COLO829 (cell line): ENCODE data around the gene MSRB1.

ENCODE experiments used
- DNase-seq: peaks from one replicate; pipeline ENCODE4 v3.0.0; 2012; ENCODE audit warnings: low spot score

The MSRB1 gene, protein sequence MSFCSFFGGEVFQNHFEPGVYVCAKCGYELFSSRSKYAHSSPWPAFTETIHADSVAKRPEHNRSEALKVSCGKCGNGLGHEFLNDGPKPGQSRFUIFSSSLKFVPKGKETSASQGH

DNA sequence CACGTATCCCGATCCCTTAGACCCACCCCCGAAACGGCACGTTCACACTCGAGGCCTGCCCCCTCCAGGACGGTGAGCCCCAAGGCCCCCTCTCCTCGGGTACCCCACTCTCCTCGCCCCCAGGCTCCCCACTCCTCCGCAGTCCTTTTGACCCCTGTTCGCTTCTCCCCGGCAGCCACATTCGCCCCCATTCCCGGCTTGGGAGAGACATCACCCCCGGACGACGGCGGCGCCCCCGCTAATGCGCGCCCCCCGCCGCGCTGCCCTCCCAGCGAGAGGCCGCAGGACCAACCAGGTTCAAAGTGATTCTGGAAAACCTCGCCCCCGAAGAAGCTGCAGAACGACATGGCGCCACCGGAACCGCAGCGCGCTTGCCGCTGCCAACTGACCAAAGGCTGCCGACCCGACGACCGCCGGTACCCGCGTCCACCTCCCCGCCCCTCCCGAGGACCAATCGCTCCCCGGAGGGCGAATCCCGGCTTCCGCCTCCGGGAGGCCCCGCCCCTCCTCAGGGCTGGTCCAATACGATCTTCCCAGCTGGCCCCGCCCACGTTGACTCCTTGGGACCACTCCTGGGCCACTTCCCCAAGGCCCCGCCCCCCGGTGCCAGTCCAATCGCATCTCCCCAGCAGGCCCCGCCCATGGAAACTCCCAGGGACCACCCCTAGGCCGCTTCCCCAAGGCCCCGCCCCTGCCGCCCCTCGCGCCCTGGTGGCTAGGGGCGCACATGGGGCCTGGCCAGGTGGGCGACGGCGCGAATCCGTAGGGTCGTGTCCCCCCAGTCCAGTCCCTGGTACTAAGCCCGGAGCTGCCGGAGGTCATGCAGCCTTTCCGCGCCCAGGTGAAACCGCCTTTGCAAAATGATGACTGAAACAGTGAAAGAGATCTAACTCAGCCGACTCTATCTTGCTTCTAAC lies at the start of gene MSRB1:
Gene MSRB1, minus strand, starts transcription at position 390 of the 917 bp plus-strand sequence. Its CDS starts 43 bp downstream, at position 347.
- DNase-seq = peak; percentile 99

DNA sequence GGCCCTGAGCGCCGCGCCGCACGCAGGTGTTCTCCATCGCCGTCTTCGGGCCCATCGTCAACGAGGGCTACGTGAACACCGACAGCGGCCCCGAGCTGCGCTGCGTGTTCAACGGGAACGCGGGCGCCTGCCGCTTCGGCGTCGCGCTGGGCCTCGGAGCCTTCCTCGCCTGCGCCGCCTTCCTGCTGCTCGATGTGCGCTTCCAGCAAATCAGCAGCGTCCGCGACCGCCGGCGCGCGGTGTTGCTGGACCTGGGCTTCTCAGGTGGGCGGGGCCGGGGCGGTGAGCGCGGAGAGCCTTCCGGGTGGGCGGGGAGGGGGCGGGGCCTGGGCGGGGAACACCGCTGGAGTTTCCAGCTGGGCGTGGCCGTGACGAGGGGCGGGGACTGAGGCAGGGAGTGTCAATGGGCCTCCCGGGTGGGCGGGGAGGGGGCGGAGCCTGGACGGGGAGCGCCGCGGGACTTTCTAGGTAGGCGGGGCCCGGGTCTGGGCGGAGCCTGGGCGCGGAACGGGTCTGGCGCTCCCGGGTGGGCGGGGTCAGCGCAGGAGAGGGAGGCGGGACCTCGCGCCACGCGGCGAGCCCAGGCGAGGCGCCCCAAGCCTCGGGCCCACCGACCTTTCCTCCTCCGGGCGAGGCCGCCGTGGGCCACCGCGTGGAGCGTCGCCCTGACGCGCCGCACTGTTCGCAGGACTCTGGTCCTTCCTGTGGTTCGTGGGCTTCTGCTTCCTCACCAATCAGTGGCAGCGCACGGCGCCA lies 49.1 kb upstream of the MSRB1 start:
- peak; percentile 94 for DNase-seq

DNA sequence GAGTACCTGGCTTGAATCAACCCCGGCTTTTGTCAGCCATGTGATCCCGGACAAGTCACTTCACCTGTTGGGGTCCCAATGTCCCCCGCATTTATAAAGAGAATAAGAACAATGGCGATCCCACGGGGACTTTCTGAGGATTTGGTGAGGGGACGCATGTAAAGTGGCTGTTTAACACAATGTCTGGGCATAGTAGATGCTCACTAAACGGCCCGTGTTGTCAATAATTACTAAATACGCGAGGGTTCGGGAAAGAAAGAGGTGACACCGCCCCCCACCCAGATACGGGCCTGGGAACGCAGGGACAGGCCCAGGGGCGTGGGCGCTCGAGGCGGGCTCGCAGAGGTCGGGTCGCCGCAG lies 48.6 kb upstream of the MSRB1 start:
- DNase-seq = no peak

DNA sequence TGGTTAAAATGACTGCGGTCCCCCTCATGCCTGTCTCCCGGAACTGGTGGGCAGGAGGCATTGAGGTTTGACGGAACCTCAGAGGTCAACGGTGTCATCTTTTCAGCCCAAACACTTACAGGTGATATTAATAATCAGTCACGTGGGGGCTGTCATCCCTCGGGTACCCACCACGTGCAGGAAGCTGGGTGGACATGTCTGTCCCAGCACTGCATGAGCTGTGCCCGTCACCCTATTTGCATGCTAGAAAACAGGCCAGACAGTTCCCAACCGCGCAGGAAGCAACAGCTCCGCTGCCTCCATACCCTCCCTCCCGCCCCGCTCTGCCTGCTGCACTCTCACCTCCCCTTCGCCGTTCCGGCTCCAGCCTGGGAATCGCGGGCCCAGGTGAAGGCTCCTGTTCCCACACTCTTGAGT lies 48.1 kb upstream of the MSRB1 start:
- DNase-seq = no peak

DNA sequence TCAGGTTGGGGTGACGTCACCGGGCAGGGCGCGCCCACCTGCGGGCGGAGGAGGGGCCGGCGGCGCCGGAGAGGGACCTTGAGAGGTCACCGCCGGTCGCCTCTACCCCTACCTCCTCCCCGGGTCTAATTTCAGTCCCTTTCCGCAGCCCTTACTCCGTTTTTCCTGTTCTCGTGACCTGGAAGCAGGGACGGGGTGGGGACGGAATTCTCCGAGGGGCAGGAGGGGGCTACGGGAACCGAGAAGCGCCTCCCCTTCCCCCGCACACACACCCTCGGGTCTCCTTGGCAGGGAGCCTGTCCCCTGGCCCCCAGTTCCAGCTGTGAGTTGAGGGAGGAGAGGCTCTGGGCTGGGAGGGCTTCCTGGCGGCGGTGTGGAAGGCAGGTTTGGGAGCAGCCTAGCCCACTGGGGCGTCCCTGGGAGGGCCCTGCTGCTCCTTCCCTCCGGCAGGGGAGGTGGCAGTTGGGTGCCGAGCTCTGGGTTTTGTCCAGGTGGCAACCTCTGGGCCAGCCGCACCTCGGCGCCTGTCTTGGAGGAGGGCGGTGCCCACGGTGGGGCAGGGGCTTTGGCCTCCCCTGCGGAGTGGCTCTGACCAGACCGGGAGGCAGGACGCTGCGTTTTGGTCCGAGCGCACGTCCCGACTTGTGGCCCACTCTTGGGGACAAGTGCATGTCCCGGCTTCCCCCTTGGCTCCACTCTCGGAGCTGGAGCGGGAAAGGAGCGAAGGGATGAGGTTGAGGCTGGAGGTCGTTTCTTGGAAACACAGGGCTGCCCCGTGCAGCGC lies 47.5 kb upstream of the MSRB1 start:
- no peak for DNase-seq

DNA sequence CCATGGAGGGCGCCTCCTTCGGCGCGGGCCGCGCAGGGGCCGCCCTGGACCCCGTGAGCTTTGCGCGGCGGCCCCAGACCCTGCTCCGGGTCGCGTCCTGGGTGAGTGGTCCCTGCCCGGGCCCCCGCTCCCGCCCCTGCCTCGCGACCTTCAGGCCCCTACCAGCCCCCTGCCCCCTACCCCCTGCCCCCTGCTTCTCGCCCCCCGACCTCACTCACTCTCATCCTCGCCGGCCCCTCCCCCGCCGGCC lies 47.0 kb upstream of the MSRB1 start:
- DNase-seq = no peak

DNA sequence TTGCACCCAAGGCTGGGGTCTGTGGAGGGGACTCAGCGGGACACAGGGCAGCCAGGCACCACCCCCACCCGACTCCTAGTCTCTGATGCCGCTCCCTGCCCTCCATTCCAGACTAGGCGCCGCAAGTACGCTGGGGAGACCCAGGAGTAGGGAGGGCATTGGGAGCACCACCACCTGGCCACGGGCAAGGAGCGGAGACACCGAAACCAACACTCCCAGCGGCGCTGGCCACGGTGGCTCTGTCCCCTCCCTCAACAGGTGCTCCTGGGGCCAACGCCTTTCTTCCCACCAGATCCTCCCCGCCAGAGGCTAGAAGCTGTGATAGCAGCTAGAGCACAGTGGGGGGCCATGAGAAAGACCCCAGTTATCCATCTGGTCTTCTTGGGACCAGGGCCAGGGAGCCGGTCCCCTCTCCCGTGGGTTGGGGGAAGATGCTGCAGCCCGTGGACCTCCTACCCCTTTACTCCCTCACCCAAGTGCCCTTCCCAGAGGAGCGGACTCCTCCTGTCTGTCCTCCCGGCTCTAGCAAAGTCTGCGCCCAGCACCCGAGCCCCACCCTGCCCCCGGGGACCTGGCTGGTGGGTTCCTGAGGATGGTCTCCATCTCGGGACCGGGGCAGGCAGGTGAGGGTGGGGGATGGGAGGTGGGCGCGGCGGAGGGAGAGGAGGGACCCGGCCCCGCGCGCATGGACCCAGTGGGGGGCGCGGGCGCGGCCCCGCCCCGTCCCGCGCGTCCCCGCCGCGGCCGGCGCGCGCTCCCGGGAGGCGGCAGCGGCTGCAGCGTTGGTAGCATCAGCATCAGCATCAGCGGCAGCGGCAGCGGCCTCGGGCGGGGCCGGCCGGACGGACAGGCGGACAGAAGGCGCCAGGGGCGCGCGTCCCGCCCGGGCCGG lies 46.5 kb upstream of the MSRB1 start, which contains the start of gene SYNGR3:
Gene SYNGR3, plus strand, starts transcription at position 762 of the 892 bp plus-strand sequence. CDS start 133 bp downstream, outside the sequence.
- DNase-seq = no peak

DNA sequence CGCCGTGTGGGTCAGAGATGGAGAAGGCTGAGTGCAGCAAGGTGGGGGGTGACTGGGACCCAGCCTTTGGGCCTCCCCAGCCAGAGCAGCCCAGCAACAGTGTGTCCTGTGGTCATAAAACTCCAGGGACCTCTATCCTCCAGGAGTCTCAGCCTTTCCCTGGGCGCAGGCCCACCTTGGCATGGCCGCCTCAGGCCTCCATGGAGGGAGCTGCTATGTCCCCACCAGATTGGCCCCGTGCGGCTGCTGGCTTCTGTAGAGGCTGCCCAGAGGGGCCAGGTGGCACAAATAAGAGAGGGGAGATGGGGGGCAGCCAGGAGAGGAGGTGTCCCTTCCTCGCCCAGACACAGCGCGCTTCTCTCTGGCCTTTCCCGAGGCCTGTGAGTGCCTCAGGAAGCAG lies 44.2 kb upstream of the MSRB1 start:
- DNase-seq = no peak

DNA sequence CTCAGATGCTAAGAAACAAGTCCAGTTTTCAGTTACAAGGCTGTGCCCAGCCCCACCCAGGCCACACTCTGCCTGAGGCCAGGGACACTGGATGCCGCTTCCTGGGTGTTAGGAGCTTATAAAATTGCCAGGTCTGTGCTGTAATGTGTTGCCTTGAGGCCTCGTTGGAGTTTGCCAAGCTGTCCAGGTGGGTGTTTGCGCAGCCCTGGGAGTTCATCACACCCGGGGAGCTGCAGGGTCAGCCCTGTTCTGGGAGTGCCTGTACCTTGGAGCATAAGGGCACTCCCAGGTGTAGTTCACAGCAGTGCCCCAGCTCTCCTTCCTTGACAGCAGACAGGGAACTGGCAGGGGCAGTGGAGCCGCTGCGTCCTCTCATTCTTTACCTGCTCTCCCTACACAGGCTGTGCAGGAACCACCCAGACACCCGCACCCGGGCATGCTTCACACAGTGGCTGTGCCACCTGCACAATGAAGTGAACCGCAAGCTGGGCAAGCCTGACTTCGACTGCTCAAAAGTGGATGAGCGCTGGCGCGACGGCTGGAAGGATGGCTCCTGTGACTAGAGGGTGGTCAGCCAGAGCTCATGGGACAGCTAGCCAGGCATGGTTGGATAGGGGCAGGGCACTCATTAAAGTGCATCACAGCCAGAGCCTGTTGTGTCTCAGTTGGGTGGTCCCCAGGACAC lies 42.6 kb upstream of the MSRB1 start:
- no peak for DNase-seq

DNA sequence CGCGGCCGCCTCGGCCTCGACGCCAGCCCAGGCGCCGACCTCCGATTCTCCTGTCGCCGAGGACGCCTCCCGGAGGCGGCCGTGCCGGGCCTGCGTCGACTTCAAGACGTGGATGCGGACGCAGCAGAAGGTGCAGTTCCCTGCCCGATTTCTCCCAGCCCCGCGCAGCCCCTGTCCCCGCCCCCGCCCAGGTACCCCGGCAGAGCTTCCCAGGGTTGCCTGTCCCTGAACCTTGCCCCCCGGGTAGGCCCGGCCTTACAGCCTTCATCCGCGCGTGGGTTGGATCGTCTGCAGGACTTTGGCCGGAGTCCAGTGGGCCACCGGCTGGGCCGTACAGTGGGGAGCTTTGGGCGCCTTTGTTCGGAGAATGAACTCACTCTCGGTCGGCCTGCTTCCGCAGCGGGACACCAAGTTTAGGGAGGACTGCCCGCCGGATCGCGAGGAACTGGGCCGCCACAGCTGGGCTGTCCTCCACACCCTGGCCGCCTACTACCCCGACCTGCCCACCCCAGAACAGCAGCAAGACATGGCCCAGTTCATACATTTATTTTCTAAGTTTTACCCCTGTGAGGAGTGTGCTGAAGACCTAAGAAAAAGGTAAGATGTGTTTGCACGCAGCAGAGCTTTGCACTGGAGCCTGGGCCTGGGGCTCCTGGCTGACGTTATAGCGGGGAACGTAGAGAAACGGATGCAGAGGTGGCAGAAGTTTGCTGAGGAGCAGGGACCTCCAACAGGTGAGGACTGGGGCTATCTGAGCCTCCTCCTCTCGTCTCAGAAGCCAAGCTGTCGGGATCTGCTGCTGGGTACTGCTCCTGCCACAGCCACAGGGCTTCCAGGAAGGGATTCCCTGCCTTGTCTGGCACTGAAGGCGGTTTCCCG lies 41.6 kb upstream of the MSRB1 start:
- no peak for DNase-seq

DNA sequence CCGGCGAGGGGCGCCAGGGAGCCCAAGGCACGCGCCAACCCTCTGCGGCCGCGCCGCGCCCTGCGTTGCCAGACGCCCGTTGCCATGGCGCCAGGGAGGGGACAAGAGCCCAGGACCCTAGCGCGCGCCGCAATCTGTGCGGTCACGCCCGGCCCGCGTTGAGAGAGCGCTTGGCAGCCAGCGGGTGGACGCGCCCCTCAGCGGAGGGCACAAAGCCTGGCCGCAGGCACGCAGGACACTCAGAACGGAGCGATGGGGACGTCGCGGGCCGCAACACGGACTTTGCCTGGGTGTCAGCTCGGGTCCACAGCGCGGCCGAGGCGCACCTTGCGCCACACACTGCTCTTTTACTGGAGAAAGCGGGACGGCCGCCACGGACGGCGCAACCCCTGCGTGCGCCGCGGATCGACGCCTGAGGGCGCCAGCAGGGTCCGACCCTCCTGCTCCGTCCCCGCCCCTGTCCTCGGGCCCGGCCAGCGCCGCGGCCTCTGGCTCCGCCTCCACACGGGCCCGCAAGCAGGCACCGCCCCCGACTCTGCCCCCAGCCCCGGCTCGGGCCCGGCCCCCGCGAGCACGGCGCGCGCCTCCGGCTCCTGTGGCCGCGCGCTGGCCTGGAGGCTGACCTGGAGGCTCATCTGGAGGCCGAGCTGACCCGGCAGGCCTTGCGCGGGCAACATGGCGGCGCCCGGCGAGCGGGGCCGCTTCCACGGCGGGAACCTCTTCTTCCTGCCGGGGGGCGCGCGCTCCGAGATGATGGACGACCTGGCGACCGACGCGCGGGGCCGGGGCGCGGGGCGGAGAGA lies 40.7 kb upstream of the MSRB1 start, which contains the start of gene GFER:
Gene GFER, plus strand, starts transcription at position 650 of the 803 bp plus-strand sequence. Its CDS starts 26 bp downstream, at position 676.
- DNase-seq = peak; percentile 96

DNA sequence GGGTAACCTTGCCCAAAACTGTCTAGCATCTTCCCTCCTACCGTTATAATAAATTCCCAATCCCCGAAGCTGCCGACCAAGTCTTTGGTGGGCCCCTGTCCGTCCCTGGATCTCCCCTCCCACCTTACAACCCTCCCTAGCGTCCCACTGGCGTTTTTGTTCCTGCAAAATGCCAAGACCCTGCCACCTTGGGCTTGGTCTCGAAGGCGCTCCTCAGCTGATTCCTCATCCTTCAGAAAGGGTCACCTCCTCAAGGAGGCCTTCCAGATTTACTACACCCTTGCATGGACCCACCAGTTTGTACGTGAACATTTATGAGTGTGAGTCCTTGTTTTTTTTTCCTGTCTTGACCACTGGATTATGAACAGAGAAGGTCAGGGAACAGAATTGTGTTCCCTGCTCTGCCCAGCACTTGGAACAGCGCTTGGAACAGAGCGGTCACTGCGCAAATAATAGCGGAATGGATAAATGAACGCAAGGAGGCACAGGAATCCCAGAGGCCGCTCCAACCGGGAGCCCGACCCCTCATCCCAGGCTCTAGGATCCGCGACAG lies 40.1 kb upstream of the MSRB1 start:
- DNase-seq = no peak

DNA sequence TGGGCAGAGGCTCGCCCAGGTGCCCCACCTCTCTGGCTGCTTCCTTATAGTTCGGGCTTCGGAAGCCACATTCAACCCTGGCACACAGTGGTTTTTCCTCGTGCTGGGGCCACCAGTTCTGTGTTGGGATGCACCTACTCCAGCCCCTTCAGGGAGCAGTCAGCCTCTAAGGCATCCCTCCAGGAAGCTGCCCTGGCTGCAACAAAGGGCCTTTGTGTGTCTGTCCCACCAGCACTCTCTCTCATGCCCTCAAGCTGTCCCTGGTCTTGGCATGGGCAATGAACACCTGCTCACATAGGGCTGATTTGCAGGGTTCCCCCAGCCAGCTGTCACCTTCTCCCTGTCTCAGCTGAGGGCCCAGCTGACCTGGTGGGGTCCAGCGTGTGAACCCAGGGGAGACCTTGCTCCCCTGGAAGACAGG lies 39.0 kb upstream of the MSRB1 start:
- DNase-seq = peak; percentile 69

DNA sequence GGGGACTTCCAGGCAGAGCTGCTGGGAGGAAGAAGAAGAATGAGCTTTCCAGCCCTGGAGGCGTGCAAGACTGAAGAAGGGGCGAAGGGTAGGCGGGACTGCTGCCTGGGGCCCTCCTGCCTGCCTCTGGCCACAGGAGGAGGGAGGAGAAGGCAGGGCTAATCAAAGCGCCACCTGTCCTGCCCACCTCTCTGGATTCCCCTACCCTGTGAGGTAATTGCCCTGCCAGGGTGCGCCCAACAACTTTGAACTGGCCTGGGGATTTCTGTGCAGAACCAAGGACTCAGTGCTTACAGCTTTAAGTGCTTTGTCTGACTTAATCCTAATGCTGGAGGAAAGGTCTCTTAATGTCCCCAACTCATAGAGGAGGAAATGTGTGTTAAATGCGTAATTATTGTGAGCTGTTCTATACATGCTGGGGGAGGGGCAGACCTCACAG lies 38.4 kb upstream of the MSRB1 start, which contains the start of gene NOXO1:
Gene NOXO1, minus strand, starts transcription at position 72 of the 439 bp plus-strand sequence. CDS start 290 bp downstream, outside the sequence.
- no peak for DNase-seq

DNA sequence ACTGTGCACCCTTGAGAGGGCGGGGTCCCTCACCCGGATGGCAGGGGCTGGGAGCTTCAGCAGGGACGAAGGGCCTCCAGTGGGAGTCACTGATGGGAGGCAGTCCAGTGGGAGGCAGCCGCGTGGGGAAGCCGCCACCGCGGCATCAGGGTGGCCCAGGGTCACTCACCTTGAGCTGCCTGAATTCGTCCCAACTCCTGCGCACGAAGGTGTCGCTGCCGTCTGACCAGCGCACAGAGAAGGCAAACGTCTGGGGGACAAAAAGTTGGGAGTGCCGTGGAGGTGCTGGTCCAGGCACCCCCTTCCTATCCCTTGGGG lies 37.7 kb upstream of the MSRB1 start:
- DNase-seq = no peak

DNA sequence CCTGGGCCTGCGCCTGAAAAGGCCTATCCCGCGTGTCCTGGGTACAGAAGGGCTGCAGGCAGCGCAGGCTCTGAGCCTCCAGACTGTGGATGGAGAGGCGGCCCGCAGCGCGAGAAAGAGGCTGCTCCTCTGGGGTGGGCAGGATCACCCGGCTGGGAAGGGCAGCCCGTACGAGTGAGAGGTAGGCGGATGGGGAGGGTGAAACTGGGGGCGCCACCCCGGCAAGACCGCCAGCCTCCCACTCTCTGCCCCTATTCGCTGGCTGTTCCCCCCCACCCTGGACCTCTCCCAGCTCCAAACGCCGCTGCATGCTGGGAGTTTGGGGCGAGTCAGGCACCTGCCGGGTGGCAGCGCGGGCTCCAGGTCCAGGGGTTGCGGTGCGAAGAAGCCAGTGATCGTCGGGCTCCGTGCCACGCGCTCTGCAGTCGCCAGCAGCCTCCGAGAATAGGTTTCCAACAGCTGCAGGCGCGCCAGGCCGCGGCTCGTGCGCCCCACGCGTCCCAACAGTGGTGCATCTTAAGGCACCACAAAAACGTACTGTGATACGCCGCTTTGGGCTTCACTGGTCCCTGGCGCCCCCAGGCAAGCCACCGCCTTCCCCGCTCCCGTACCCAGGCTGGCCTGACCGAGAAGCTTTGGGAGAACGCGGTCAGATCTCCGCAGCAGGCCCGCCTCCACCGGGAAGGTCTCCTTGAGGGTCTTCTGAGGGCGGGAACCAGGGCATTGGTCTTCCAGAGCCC lies 37.2 kb upstream of the MSRB1 start:
- DNase-seq = no peak

DNA sequence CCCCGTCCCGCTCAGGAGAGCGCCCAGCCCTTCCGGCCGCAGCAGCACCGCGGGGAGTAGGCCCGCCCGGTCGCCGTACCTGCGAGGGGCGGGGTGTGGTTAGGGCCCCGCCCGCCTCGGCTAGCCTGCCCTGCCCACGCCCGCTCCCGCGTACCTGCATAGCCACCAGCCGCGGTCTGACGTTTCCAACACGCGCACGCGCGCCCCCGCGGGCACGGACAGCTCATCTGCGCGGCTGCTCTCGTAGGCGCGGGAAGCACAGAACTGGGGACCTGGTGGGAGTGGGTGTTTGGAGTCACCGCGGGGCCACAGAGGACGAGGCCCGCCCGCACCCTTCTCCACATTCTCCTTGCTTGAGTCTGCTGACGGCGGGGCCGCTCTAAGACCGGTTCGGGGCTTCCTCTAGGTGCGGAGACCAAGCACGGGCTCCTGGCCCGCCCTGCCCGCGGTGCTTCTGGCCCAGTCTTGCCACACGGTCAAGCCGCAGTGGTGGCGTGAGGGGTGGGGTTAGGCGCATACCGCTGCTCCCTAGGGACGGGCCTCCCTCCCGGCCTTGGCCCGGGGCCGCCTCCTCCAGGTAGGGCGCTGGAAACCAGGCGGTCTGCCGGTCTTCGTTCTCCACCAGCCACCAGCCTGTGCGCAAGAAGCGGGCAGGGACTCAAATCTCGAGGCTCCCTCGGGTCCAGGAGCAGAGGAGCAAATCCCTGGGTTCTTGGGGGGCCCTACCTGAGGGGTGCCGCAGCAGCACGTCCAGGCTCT lies 36.5 kb upstream of the MSRB1 start:
- no peak for DNase-seq
